H1 (cell line): Measurements from ENCODE around the gene CHMP4A. TPM values are rescaled to one million over a fixed set of nuclear protein-coding genes. Genes with fewer than 3 reads are reported as not detected.

Experiments used
- CTCF ChIA-PET: fragments of 300-600 bp; sonication (Branson Sonifier 250); formaldehyde crosslinking; loops from one replicate; lab custom pipeline; 2021; ENCODE audit not compliant: partially characterized antibody; lab: Charles Lee
- POLR2A ChIA-PET: fragments of 300-600 bp; sonication (Branson Sonifier 250); formaldehyde crosslinking; loops from one replicate; lab custom pipeline; 2021; ENCODE audit warnings: inconsistent platforms; ENCODE audit not compliant: partially characterized antibody; lab: Charles Lee
- DNase-seq, 2 experiments: peaks; one replicate each; pipeline versions ENCODE4 v3.0.0 to v3.0.0-alpha.2; 2010 to 2022; ENCODE audit warnings: low spot score in 2 of 2, low read depth in 1 of 2, mixed read lengths in 1 of 2
- FAIRE-seq: peaks from 2 replicates; lab custom pipeline; 2011; peaks lifted over from hg19 to GRCh38; lab: Jason Lieb, UNC
- H2AFZ ChIP-seq: 2 replicates; pipeline ENCODE4 v1.8.1; 2012; ENCODE audit warnings: low read length, inconsistent platforms
- H2AK5ac ChIP-seq: 2 replicates; pipeline ENCODE4 v1.6.1; 2013; ENCODE audit warnings: low read depth, low read length
- H2BK120ac ChIP-seq: replicated peaks from 2 replicates; pipeline ENCODE3; 2013; ENCODE audit warnings: low read depth, low read length, inconsistent platforms
- H2BK12ac ChIP-seq: 2 replicates; pipeline ENCODE4 v1.6.1; 2013; ENCODE audit warnings: low read depth, low read length
- H2BK15ac ChIP-seq: 2 replicates; pipeline ENCODE4 v1.6.1; 2013; ENCODE audit warnings: low read length
- H2BK20ac ChIP-seq: 2 replicates; pipeline ENCODE4 v1.6.1; 2013; ENCODE audit warnings: low read length
- H2BK5ac ChIP-seq: 2 replicates; pipeline ENCODE4 v1.6.1; 2013; ENCODE audit warnings: low read depth, low read length
- H3K14ac ChIP-seq: 2 replicates; pipeline ENCODE4 v1.6.1; 2013; ENCODE audit warnings: inconsistent platforms; ENCODE audit not compliant: insufficient read length
- H3K18ac ChIP-seq: 2 replicates; pipeline ENCODE4 v1.6.1; 2013; ENCODE audit warnings: low read length; ENCODE audit errors: extremely low read depth
- H3K23ac ChIP-seq: 2 replicates; pipeline ENCODE4 v1.6.1; 2013; ENCODE audit warnings: inconsistent platforms; ENCODE audit not compliant: insufficient read length
- H3K23me2 ChIP-seq: 2 replicates; pipeline ENCODE4 v1.6.1; 2013; ENCODE audit warnings: low read depth, low read length
- H3K27ac ChIP-seq: 2 replicates; pipeline ENCODE4 v1.6.1; 2011; ENCODE audit warnings: low read depth, low read length, inconsistent platforms
- H3K27me3 ChIP-seq, 4 experiments: replicated peaks in 1 of 4; 1 replicate in 1 of 4; 2 replicates in 3 of 4; pipeline versions ENCODE4 v1.6.1 to v1.8.1; 2011 to 2013; ENCODE audit warnings: low read length in 3 of 4, mild to moderate bottlenecking in 3 of 4, inconsistent platforms in 2 of 4, mixed read lengths in 2 of 4, moderate library complexity in 1 of 4; ENCODE audit not compliant: control insufficient read depth in 3 of 4, insufficient read depth in 3 of 4; ENCODE audit errors: extremely low read depth in 1 of 4
- H3K36me3 ChIP-seq, 4 experiments: 2 replicates each; pipeline versions ENCODE4 v1.6.1 to v1.8.1; 2011 to 2013; ENCODE audit warnings: mild to moderate bottlenecking in 4 of 4, low read length in 3 of 4, moderate library complexity in 2 of 4, control low read depth in 1 of 4, inconsistent platforms in 1 of 4; ENCODE audit not compliant: insufficient read depth in 4 of 4, control insufficient read depth in 2 of 4
- H3K4ac ChIP-seq: replicated peaks from 2 replicates; pipeline ENCODE3; 2013; ENCODE audit warnings: low read length, low read depth, mixed read lengths, inconsistent platforms; ENCODE audit not compliant: insufficient read length
- H3K4me1 ChIP-seq, 4 experiments: replicated peaks in 1 of 4; 1 replicate in 1 of 4; 2 replicates in 3 of 4; pipeline versions ENCODE4 v1.6.1 to v1.8.1; 2011 to 2013; ENCODE audit warnings: low read length in 3 of 4, inconsistent platforms in 2 of 4, mixed read lengths in 1 of 4; ENCODE audit not compliant: insufficient read depth in 4 of 4, control insufficient read depth in 3 of 4
- H3K4me2 ChIP-seq, 2 experiments: 2 replicates each; pipeline versions ENCODE4 v1.6.1 to v1.8.1; 2011 to 2013; ENCODE audit warnings: low read depth in 2 of 2, low read length in 2 of 2, control low read depth in 1 of 2, inconsistent platforms in 1 of 2, mild to moderate bottlenecking in 1 of 2; ENCODE audit not compliant: insufficient read depth in 1 of 2
- H3K4me3 ChIP-seq, 4 experiments: fragments of 200-600, 300-600 bp in 1 of 4; sonication (generic), shearing (Covaris generic), sonication (Bioruptor Twin) in 1 of 4; 2 replicates each; pipeline versions ENCODE4 v1.5.1 to v1.8.1; 2011 to 2016; ENCODE audit warnings: low read length in 4 of 4, low read depth in 3 of 4, control low read depth in 2 of 4, inconsistent platforms in 2 of 4, mild to moderate bottlenecking in 2 of 4, mixed read lengths in 1 of 4, moderate library complexity in 1 of 4; ENCODE audit not compliant: insufficient read depth in 2 of 4; ENCODE audit errors: extremely low read depth in 1 of 4
- H3K56ac ChIP-seq: replicated peaks from 2 replicates; pipeline ENCODE3; 2013; ENCODE audit warnings: low read depth, mild to moderate bottlenecking, mixed read lengths, low read length, inconsistent platforms; ENCODE audit not compliant: insufficient read length
- H3K79me1 ChIP-seq: 2 replicates; pipeline ENCODE4 v1.6.1; 2013; ENCODE audit warnings: low read depth, low read length, control low read depth
- H3K79me2 ChIP-seq, 2 experiments: 2 replicates each; pipeline versions ENCODE4 v1.6.1 to v1.8.1; 2012 to 2013; ENCODE audit warnings: low read length in 2 of 2, mild to moderate bottlenecking in 2 of 2, inconsistent platforms in 1 of 2; ENCODE audit not compliant: insufficient read depth in 2 of 2, control insufficient read depth in 1 of 2
- H3K9ac ChIP-seq, 4 experiments: replicated peaks in 1 of 4; 1 replicate in 1 of 4; 2 replicates in 3 of 4; pipeline versions ENCODE4 v1.6.1 to v1.8.1; 2011 to 2013; ENCODE audit warnings: low read depth in 3 of 4, low read length in 3 of 4, control low read depth in 2 of 4, mild to moderate bottlenecking in 2 of 4, moderate library complexity in 2 of 4, inconsistent platforms in 1 of 4; ENCODE audit errors: extremely low read depth in 1 of 4
- H3K9me3 ChIP-seq, 2 experiments: 2 replicates each; pipeline versions ENCODE4 v1.6.1 to v1.8.1; 2012 to 2013; ENCODE audit warnings: mild to moderate bottlenecking in 2 of 2, moderate library complexity in 2 of 2, control low read depth in 1 of 2, inconsistent platforms in 1 of 2, low read depth in 1 of 2, low read length in 1 of 2, mixed read lengths in 1 of 2; ENCODE audit not compliant: insufficient read depth in 2 of 2
- H4K20me1 ChIP-seq, 2 experiments: replicated peaks in 1 of 2; 2 replicates each; pipeline versions ENCODE3 to v1.8.1; 2011 to 2013; ENCODE audit warnings: inconsistent platforms in 2 of 2, low read length in 2 of 2, mild to moderate bottlenecking in 1 of 2; ENCODE audit not compliant: insufficient read depth in 2 of 2, control insufficient read depth in 1 of 2
- H4K5ac ChIP-seq: 2 replicates; pipeline ENCODE4 v1.6.1; 2013; ENCODE audit warnings: low read length, low read depth, mixed read lengths, inconsistent platforms; ENCODE audit not compliant: insufficient read length
- H4K8ac ChIP-seq: 2 replicates; pipeline ENCODE4 v1.8.0; 2013; ENCODE audit warnings: mild to moderate bottlenecking, moderate library complexity, low read length, inconsistent platforms; ENCODE audit not compliant: insufficient read depth; ENCODE audit errors: extremely low read depth
- H4K91ac ChIP-seq: replicated peaks from 2 replicates; pipeline ENCODE3; 2013; ENCODE audit warnings: low read length, mixed read lengths, inconsistent platforms; ENCODE audit not compliant: insufficient read length
- SIRT6 ChIP-seq: IDR thresholded peaks from one replicate; pipeline ENCODE4 v1.7.1; 2012; ENCODE audit warnings: low read length, inconsistent platforms
- WGBS, 2 experiments: shearing (Covaris generic) in 1 of 2; methylation state at CpG; one replicate each; pipeline versions ENCODE4 v1.1.6 to v1.1.7; 2013 to 2015; ENCODE audit warnings: low lambda C conversion rate in 2 of 2, mixed read lengths in 2 of 2, inconsistent platforms in 1 of 2, low coverage in 1 of 2, missing lambda C conversion rate in 1 of 2; ENCODE audit not compliant: insufficient replicate concordance in 2 of 2, insufficient coverage in 1 of 2, insufficient read length in 1 of 2; ENCODE audit errors: extremely low coverage in 1 of 2, missing lambda C conversion rate in 1 of 2; 5-methylcytosine and 5-hydroxymethylcytosine counted together
- polyA plus RNA-seq, 7 experiments: library from polyadenylated mRNA; depleted of rRNA in 3 of 7; stranded (reverse) in 5 of 7; unstranded in 2 of 7; fragments of >200 nt in 5 of 7; fragments of 200-250 nt in 2 of 7; gene quantifications; 1 replicate in 5 of 7; 2 replicates in 1 of 7; 4 replicates in 1 of 7; pipeline versions ENCODE4 v1.2.1 to v1.2.3, GENCODE V29; 2011 to 2013; ENCODE audit warnings: missing spikeins in 2 of 7, mixed read lengths in 2 of 7
- total RNA-seq: library from RNA; stranded (reverse); fragmentation: NEBNext Ultra II Directional; extraction: Animal tissue kit (Norgen Biotek cat#: 25700); gene quantifications from 2 replicates; pipeline ENCODE4 v1.2.1, GENCODE V29; 2021

Gene CHMP4A
- total and polyA plus RNA-seq, 2 of the 8 experiments (the other 6 are each of a cell fraction or from before 2014, with no cell fraction given): 32.9 to 37.6 TPM

DNA sequence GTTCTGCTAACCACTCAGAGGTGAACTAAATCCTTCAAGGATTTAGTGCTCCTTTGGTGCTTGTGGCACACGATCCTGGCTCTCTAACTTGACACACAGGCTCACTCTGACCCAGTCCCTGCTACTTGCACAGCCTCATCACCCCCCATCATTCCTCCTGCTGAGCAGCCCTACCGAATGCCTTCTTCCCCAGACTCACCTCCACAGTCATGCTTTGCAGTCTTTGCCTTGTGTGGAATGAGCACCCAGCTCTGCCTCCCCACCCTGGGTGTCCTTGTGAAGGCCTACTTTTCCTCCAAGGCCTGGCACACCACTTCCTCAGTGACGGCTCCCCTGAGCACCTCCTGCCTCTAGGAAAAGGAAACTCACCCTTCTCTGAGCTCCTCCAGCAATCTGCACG is 37.1 kb upstream of the CHMP4A start:
- DNase-seq: no peak
- POLR2A ChIA-PET: interaction anchor here (0.6 to 4.5 kb wide), 5 partner anchors 9 to 49 kb away, joined by 3 to 26 read pairs (median 8); partner anchors contain the start of genes DHRS1, NOP9 and RABGGTA
- WGBS, 2 experiments: 83% methylated on average over 4 of the region's 4 CpGs; no CpG with 5 or more reads in 1 of the 2 experiments
- TF ChIP-seq SIRT6: no peak

More for the DNA sequence above, 37.1 kb upstream of the CHMP4A start:
- H2BK20ac ChIP-seq: no peak overlapping the region
- H3K79me2 ChIP-seq: no peaks in the 10 kb centered on the region
- no peaks in the 10 kb centered on the region for H3K9me3 ChIP-seq
- H2BK15ac ChIP-seq: no peak overlapping the region
- H3K27ac ChIP-seq: no peak overlapping the region
- H2BK5ac ChIP-seq: 0 out of 2 replicates have a peak overlapping the region, but pooled peaks have one; percentile 30
- H3K4me3 ChIP-seq: no peak overlapping the region
- no peak overlapping the region for H4K91ac ChIP-seq
- H3K18ac ChIP-seq: no peak overlapping the region
- H2AFZ ChIP-seq: no peak overlapping the region
- no peak overlapping the region for H2BK120ac ChIP-seq
- no peaks in the 10 kb centered on the region for H4K20me1 ChIP-seq
- H4K5ac ChIP-seq: no peak overlapping the region
- H2AK5ac ChIP-seq: no peak overlapping the region
- H3K14ac ChIP-seq: no peak overlapping the region
- no peaks in the 10 kb centered on the region for H3K23me2 ChIP-seq
- no peak overlapping the region for H3K56ac ChIP-seq
- H3K4ac ChIP-seq: no peak overlapping the region
- no peak overlapping the region for H3K23ac ChIP-seq
- H3K9ac ChIP-seq: no peak overlapping the region
- no peak overlapping the region for H3K4me2 ChIP-seq
- no peak overlapping the region for H4K8ac ChIP-seq
- FAIRE-seq: no peak
- no peaks in the 10 kb centered on the region for H3K27me3 ChIP-seq
- CTCF ChIA-PET: interaction anchor here (1.4 to 6.0 kb wide), 7 partner anchors 12 to 58 kb away, joined by 4 to 63 read pairs (median 16); partner anchors contain the start of genes CIDEB, DHRS1, NOP9 and RABGGTA
- H3K4me1 ChIP-seq: no peaks in the 10 kb centered on the region
- no peak overlapping the region for H2BK12ac ChIP-seq
- H3K36me3 ChIP-seq: no peaks in the 10 kb centered on the region
- no peaks in the 10 kb centered on the region for H3K79me1 ChIP-seq
